ENCODE measurements around the gene SEMA4C. TPM values are rescaled to one million over a fixed set of nuclear protein-coding genes. Genes with fewer than 3 reads are reported as not detected.
A peak's percentile ranks its signal among the peaks of the same experiment; 100 is the strongest.

Gene SEMA4C
- total RNA-seq, 2 experiments from 2014 or later, result 55.8 to 56.8 TPM

DNA sequence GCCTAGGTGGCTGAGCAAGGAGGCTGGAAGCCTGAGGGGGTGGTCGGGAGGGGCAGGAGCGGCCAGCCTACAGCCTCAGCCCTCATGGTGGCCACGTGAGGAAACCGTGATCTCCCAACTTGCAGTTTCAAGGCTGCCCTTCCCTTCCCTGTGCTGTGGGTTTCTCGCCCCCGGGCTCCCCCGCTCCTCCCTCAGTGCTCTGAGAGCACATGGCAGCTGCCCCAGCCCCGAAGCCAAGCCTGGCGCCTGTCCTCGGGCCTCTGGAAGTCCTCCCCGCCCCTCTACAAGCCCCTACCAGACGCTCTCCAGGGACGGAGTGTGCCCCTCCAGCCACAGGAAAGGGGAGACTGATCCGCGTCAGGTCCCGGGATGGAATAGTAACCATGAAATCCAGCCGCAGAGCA is 25.5 kb downstream of the SEMA4C start:
- ChIA-PET POLR2A (no interaction called here), CTCF (interaction anchor here (2.3 kb wide), 1 partner anchor 14 kb away, joined by 7 read pairs; the partner anchor contains the start of gene ANKRD39)
- no peak for ATAC-seq (ENCODE audit: poor library complexity)

DNA sequence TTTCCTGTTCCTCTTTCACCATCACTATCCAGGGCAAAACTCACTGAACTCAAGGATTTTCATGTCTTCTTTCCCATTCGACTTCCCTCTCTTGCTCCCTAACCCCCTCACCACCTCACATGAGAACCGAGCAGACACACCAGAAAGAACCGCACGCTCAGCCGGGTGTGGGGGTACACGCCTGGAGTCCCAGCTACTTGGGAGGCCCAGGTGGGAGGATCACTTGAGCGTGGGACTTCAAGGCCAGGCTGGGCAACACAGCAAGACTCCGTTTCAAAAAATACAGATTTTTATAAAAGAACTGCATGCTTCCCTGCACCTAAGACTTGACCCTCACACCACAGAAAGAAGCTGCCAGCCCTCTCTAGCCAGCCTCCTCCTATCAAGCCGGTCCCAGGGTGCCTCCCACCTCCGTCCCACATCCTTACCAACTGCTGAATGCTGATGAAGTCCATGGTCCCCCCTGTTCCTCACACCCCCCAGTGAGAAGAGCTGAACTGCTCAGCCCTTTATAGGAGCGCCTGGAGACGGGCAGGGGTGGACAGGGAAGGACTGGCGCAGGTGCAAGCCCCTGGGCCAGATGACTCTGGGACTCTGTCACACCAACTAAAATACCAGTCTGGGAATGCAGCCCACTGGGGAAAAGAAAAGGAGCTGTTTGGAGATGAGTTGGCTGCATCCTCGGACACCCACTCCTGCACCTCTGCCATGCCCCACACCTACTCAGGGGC is 26.2 kb downstream of the SEMA4C start, which contains the start of gene ANKRD23:
TSS of gene ANKRD23 (minus strand) at position 484 of the 731 bp plus-strand sequence. CDS start at position 455, 29 bp downstream.
- no peak within 1 kb of the TSS for H3K4me3 ChIP-seq (ENCODE audit: low read length)
- peaks cover 20% of the 10 kb centered on the region for H3K36me3 Mint-ChIP-seq (ENCODE audit: low read depth)
- ATAC-seq (ENCODE audit: poor library complexity), result no peak
- no peak within 1 kb of the TSS for H3K4me3 Mint-ChIP-seq
- no peaks in the 10 kb centered on the region for H3K9me3 Mint-ChIP-seq
- TF ChIP-seq, protein P1, sequence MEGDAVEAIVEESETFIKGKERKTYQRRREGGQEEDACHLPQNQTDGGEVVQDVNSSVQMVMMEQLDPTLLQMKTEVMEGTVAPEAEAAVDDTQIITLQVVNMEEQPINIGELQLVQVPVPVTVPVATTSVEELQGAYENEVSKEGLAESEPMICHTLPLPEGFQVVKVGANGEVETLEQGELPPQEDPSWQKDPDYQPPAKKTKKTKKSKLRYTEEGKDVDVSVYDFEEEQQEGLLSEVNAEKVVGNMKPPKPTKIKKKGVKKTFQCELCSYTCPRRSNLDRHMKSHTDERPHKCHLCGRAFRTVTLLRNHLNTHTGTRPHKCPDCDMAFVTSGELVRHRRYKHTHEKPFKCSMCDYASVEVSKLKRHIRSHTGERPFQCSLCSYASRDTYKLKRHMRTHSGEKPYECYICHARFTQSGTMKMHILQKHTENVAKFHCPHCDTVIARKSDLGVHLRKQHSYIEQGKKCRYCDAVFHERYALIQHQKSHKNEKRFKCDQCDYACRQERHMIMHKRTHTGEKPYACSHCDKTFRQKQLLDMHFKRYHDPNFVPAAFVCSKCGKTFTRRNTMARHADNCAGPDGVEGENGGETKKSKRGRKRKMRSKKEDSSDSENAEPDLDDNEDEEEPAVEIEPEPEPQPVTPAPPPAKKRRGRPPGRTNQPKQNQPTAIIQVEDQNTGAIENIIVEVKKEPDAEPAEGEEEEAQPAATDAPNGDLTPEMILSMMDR (IDR thresholded peaks at IDR 0.05), result no peak
- no peak for DNase-seq
- H3K36me3 ChIP-seq (ENCODE audit: insufficient read depth, low read length), result peaks cover 25% of the 10 kb centered on the region
- ChIA-PET CTCF (interaction anchor here (2.3 kb wide), 1 partner anchor 14 kb away, joined by 7 read pairs; the partner anchor contains the start of gene ANKRD39), POLR2A (interaction anchor here (1.6 kb wide), 1 partner anchor 14 kb away, joined by 5 read pairs; the partner anchor contains the start of gene ANKRD39)
- peaks cover 16% of the 10 kb centered on the region for H3K4me1 ChIP-seq (ENCODE audit: insufficient read depth, low read length)
- peaks cover 21% of the 10 kb centered on the region for H3K4me1 Mint-ChIP-seq (ENCODE audit: low read depth)
- intact Hi-C loops (cut with DNase I, micrococcal nuclease), result no loop called here
- no peaks in the 10 kb centered on the region for H3K9me3 ChIP-seq (ENCODE audit: control insufficient read depth in 1 of 2, insufficient read depth in 1 of 2, low read length in 2 of 2)
- H3K27ac ChIP-seq (ENCODE audit: low read depth in 1 of 2, low read length in 2 of 2), result no peak within 1 kb of the TSS
- H3K27me3 Mint-ChIP-seq, result no peaks in the 10 kb centered on the region
- peak within 1 kb of the TSS; percentile 65 for H3K27ac Mint-ChIP-seq
- H3K27me3 ChIP-seq (ENCODE audit: control insufficient read depth in 1 of 2, insufficient read depth in 2 of 2, low read length in 2 of 2), result no peaks in the 10 kb centered on the region

More for the DNA sequence above, 25.5 kb downstream of the SEMA4C start:
- no peak overlapping the region for H3K27ac ChIP-seq (ENCODE audit: low read depth in 1 of 2, low read length in 2 of 2)
- peaks cover 23% of the 10 kb centered on the region for H3K36me3 Mint-ChIP-seq (ENCODE audit: low read depth)
- no peaks in the 10 kb centered on the region for H3K9me3 Mint-ChIP-seq
- no peaks in the 10 kb centered on the region for H3K27me3 Mint-ChIP-seq
- no peak for DNase-seq
- peaks cover 16% of the 10 kb centered on the region for H3K4me1 Mint-ChIP-seq (ENCODE audit: low read depth)
- H3K9me3 ChIP-seq (ENCODE audit: control insufficient read depth in 1 of 2, insufficient read depth in 1 of 2, low read length in 2 of 2), result no peaks in the 10 kb centered on the region
- TF ChIP-seq, protein P1 (IDR thresholded peaks at IDR 0.05), result no peak
- H3K27ac Mint-ChIP-seq, result no peak overlapping the region
- no peak overlapping the region for H3K4me3 ChIP-seq (ENCODE audit: low read length)
- peaks cover 9% of the 10 kb centered on the region for H3K4me1 ChIP-seq (ENCODE audit: insufficient read depth, low read length)
- H3K4me3 Mint-ChIP-seq, result no peak overlapping the region
- intact Hi-C loops (cut with DNase I, micrococcal nuclease), result no loop called here
- no peaks in the 10 kb centered on the region for H3K27me3 ChIP-seq (ENCODE audit: control insufficient read depth in 1 of 2, insufficient read depth in 2 of 2, low read length in 2 of 2)
- H3K36me3 ChIP-seq (ENCODE audit: insufficient read depth, low read length), result peaks cover 28% of the 10 kb centered on the region

DNA sequence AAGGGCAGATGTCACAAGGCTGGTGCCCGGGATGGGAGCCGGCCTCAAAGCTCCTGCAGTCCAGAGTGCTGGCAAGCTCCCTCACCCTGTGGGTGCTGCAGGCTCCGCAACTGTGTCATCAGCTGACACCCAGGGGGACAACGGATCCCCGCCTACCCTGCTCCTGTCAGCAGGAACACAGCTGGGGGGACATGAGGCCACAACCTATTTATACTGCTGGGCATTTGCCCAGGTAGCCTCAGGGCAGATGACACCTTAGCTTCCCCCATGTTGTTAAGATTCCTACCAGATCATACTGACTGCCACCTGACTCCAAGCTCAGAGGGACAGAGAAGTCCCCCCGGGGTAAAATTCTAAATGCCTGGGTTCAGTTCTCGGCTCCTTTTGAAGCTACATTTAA is 27.3 kb downstream of the SEMA4C start:
- intact Hi-C loops (cut with DNase I, micrococcal nuclease), result no loop called here
- no peaks in the 10 kb centered on the region for H3K9me3 Mint-ChIP-seq
- no peak overlapping the region for H3K4me3 ChIP-seq (ENCODE audit: low read length)
- no peaks in the 10 kb centered on the region for H3K9me3 ChIP-seq (ENCODE audit: control insufficient read depth in 1 of 2, insufficient read depth in 1 of 2, low read length in 2 of 2)
- H3K4me3 Mint-ChIP-seq, result no peak overlapping the region
- ChIA-PET CTCF (interaction anchor here (3.9 kb wide), 1 partner anchor 15 kb away, joined by 18 read pairs; the partner anchor contains the start of gene ANKRD39), POLR2A (interaction anchor here (0.8 to 1.6 kb wide), 3 partner anchors 13 to 26 kb away, joined by 3 to 6 read pairs (median 5); partner anchors contain the start of genes ANKRD39 and CNNM3)
- DNase-seq, result no peak
- H3K27ac ChIP-seq (ENCODE audit: low read depth in 1 of 2, low read length in 2 of 2), result no peak overlapping the region
- H3K36me3 ChIP-seq (ENCODE audit: insufficient read depth, low read length), result peaks cover 20% of the 10 kb centered on the region
- no peaks in the 10 kb centered on the region for H3K27me3 ChIP-seq (ENCODE audit: control insufficient read depth in 1 of 2, insufficient read depth in 2 of 2, low read length in 2 of 2)
- no peaks in the 10 kb centered on the region for H3K27me3 Mint-ChIP-seq
- TF ChIP-seq, protein P1 (IDR thresholded peaks at IDR 0.05), result no peak
- H3K27ac Mint-ChIP-seq, result peak overlapping the region; percentile 65
- H3K36me3 Mint-ChIP-seq (ENCODE audit: low read depth), result peaks cover 9% of the 10 kb centered on the region
- peaks cover 22% of the 10 kb centered on the region for H3K4me1 ChIP-seq (ENCODE audit: insufficient read depth, low read length)
- no peak for ATAC-seq (ENCODE audit: poor library complexity)
- peaks cover 21% of the 10 kb centered on the region for H3K4me1 Mint-ChIP-seq (ENCODE audit: low read depth)

All from CD4-positive, alpha-beta T cell (primary cell).